ENCODE results near the gene EFCC1.

Gene EFCC1

DNA sequence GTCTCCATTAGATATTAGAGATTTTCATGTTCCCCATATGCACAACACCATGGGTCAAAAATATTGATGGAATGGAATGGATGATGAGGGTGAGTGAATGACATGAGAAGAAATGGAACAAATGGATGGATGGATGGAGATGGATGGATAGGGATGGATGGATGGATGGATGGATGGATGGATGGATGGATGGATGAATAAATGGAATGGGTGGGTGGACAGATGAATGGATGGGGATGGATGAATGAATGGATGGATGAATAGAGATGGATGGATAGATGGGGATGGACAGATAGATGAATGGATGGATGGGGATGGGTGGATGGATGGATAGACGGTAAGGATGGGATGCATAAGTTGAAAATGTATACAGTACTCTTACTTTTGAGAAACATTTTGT lies 25.8 kb upstream of the EFCC1 start:
- H3K4me1 ChIP-seq (ENCODE audit: control insufficient read depth, insufficient read depth, low read length): peaks cover 20% of the 10 kb centered on the region

DNA sequence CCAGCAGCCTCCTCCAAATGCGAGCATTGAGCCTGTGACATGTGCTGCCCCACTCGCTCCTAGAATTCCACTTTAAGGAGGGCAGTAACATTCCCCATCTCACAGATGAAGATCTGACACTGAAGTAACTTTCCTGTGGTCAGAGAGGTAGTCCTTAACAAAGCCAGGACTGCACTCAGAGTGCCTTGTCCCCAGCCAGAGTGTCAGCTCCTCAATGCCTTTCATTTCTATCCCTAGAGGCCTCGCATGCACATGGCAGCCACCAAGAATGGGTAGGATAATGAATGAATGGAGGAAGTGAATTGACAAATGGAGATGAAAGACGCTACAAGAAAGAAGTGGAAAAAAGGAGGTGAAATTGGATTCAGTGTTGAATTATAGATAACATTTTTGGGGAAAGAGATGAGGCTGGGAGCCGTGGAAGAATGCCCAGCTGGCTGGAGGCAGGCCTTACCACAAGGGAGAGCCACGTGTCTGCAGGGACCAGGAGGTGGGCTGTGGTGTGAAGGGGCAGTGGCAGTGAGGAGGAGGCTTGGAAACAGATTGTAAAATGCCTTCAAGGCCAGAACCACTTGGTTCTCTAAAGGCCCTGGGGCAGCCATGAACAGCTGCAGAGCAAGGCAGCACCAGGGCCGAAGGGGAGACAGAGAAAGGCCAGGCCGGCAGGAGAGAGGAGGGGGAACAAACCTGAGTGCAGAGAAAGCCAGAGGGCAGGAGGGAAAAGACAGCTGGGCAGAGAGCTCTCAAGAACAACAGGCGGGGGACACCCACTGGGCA lies 17.6 kb upstream of the EFCC1 start:
- no peaks in the 10 kb centered on the region for H3K36me3 ChIP-seq (ENCODE audit: control insufficient read depth in 2 of 2, insufficient read depth in 2 of 2, low read length in 2 of 2)
- no peaks in the 10 kb centered on the region for H3K4me1 ChIP-seq (ENCODE audit: control insufficient read depth, insufficient read depth, low read length)
- H3K27me3 ChIP-seq (ENCODE audit: control insufficient read depth in 1 of 2, insufficient read depth in 2 of 2, low read length in 2 of 2): no peaks in the 10 kb centered on the region
- no peak overlapping the region for H3K27ac ChIP-seq (ENCODE audit: low read length)
- no peaks in the 10 kb centered on the region for H3K9me3 ChIP-seq (ENCODE audit: control insufficient read depth in 2 of 2, low read length in 2 of 2)
- H3K4me3 ChIP-seq (ENCODE audit: low read length in 2 of 2): no peak overlapping the region
- no peak overlapping the region for H3K9ac ChIP-seq (ENCODE audit: low read length in 2 of 2)

More for the DNA sequence above, 25.8 kb upstream of the EFCC1 start:
- no peaks in the 10 kb centered on the region for H3K9me3 ChIP-seq (ENCODE audit: control insufficient read depth in 2 of 2, low read length in 2 of 2)
- no peaks in the 10 kb centered on the region for H3K27me3 ChIP-seq (ENCODE audit: control insufficient read depth in 1 of 2, insufficient read depth in 2 of 2, low read length in 2 of 2)
- no peaks in the 10 kb centered on the region for H3K36me3 ChIP-seq (ENCODE audit: control insufficient read depth in 2 of 2, insufficient read depth in 2 of 2, low read length in 2 of 2)
- no peak overlapping the region for H3K27ac ChIP-seq (ENCODE audit: low read length)
- H3K9ac ChIP-seq (ENCODE audit: low read length in 2 of 2): no peak overlapping the region
- H3K4me3 ChIP-seq (ENCODE audit: low read length in 2 of 2): no peak overlapping the region

DNA sequence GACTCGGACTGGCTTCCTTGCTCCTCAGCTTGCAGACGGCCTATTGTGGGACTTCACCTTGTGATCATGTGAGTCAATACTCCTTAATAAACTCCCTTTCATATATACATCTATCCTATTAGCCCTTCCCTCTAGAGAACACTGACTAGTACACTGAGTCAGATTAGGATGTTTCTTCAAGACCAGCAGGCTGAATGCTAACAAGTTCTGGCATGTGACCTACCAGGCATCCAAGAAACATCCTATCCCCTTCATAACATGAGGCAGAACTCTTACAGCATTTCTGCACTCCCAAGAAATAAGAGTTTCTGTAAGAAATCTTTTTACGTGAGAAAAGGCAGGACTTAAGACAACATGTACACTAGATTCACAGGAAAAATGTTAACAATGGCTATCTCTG lies 16.5 kb upstream of the EFCC1 start:
- no peak overlapping the region for H3K9ac ChIP-seq (ENCODE audit: low read length in 2 of 2)
- no peaks in the 10 kb centered on the region for H3K27me3 ChIP-seq (ENCODE audit: control insufficient read depth in 1 of 2, insufficient read depth in 2 of 2, low read length in 2 of 2)
- no peak overlapping the region for H3K27ac ChIP-seq (ENCODE audit: low read length)
- H3K36me3 ChIP-seq (ENCODE audit: control insufficient read depth in 2 of 2, insufficient read depth in 2 of 2, low read length in 2 of 2): no peaks in the 10 kb centered on the region
- H3K4me1 ChIP-seq (ENCODE audit: control insufficient read depth, insufficient read depth, low read length): no peaks in the 10 kb centered on the region
- no peak overlapping the region for H3K4me3 ChIP-seq (ENCODE audit: low read length in 2 of 2)
- no peaks in the 10 kb centered on the region for H3K9me3 ChIP-seq (ENCODE audit: control insufficient read depth in 2 of 2, low read length in 2 of 2)

DNA sequence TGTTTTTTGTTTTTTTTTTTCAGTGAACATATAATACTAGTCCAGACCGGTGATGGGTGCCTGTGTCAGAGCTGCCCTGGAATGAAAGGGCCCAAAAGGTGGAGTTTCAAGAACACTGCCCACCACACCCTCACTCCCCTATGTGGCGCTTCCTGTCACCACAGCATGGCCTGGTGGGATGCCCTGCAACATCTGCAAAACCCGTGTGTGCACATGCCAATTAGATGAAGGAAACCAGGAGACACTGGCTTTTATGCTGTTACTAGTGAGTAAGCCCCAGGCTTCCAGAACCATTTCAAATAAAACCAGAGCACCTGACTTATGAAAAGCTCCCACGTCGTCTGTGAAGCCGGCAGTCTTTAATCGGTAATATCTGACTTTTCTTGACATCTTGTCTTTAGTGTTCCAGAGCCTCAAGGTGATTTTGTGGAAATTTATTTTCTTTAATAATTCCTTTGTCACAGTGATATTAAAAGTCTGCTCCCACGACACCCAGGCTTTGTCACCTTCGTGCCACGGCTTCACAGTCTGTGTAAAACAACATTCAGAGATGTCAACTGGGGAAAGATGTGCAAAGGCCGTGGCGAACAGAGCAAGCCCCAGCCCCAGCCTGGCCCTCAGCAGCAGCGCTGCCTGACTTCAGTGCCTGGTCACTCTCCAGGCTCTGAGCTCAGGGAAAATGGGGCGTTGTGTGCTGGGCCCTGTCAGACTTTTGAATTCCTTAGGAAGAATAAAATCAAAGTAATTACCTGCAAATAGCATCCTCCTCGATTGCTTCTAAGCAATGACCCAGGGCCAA lies 13.6 kb upstream of the EFCC1 start:
- H3K9ac ChIP-seq (ENCODE audit: low read length in 2 of 2): no peak overlapping the region
- H3K36me3 ChIP-seq (ENCODE audit: control insufficient read depth in 2 of 2, insufficient read depth in 2 of 2, low read length in 2 of 2): no peaks in the 10 kb centered on the region

DNA sequence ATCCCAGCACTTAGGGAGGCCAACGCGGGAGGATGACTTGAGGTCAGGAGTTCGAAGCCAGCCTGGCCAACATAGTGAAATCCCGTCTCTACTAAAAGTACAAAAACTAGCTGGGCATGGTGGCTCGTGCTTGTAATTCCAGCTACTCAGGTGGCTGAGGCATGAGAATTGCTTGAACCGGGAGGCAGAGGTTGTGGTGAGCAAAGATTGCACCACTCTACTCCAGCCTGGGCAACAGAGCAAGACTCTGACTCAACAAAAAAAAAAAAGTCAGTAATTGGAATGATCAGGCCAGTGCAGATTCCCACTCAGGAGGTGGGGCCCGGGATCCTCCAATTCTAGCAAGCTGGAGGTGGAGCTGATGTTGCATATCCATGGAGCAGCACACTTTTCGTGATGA lies 12.8 kb upstream of the EFCC1 start:
- Histone ChIP-seq H3K9me3 (ENCODE audit: control insufficient read depth in 2 of 2, low read length in 2 of 2) (no peaks in the 10 kb centered on the region), H3K36me3 (ENCODE audit: control insufficient read depth in 2 of 2, insufficient read depth in 2 of 2, low read length in 2 of 2) (no peaks in the 10 kb centered on the region), H3K27ac (ENCODE audit: low read length) (no peak overlapping the region), H3K4me1 (ENCODE audit: control insufficient read depth, insufficient read depth, low read length) (peaks cover 2% of the 10 kb centered on the region), H3K9ac (ENCODE audit: low read length in 2 of 2) (no peak overlapping the region), H3K4me3 (ENCODE audit: low read length in 2 of 2) (no peak overlapping the region), H3K27me3 (ENCODE audit: control insufficient read depth in 1 of 2, insufficient read depth in 2 of 2, low read length in 2 of 2) (no peaks in the 10 kb centered on the region)

More for the DNA sequence above, 13.6 kb upstream of the EFCC1 start:
- Histone ChIP-seq H3K4me1 (ENCODE audit: control insufficient read depth, insufficient read depth, low read length) (no peaks in the 10 kb centered on the region), H3K9me3 (ENCODE audit: control insufficient read depth in 2 of 2, low read length in 2 of 2) (no peaks in the 10 kb centered on the region), H3K27me3 (ENCODE audit: control insufficient read depth in 1 of 2, insufficient read depth in 2 of 2, low read length in 2 of 2) (no peaks in the 10 kb centered on the region), H3K4me3 (ENCODE audit: low read length in 2 of 2) (no peak overlapping the region), H3K27ac (ENCODE audit: low read length) (no peak overlapping the region)

DNA sequence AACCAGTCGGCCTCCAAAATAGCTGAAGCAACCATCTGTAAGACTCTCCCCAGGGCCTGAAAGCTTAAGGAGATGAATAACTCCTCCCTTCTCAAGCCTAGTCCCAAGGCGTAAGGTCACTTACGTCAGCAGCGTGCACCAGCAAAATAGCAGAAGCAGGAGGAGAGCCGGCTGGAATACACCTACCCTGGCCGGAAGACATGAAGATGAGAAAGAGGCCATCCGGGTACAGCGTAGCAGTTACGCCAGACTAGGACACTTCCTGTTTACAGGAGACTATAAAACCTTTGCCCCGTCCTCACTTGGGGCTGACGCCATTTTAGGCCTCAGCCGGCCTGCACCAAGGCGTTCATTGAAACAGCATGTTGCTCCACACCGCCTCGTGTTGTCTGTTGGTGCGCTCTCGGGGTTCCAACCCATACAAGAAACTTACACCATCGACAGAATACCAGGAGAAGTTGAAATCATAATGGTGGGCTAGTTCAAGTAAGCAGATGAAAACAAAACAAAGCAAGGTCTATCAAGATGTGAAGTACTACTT lies 9.7 kb upstream of the EFCC1 start:
- no peak overlapping the region for H3K27ac ChIP-seq (ENCODE audit: low read length)
- no peaks in the 10 kb centered on the region for H3K9me3 ChIP-seq (ENCODE audit: control insufficient read depth in 2 of 2, low read length in 2 of 2)
- H3K4me3 ChIP-seq (ENCODE audit: low read length in 2 of 2): no peak overlapping the region
- H3K27me3 ChIP-seq (ENCODE audit: control insufficient read depth in 1 of 2, insufficient read depth in 2 of 2, low read length in 2 of 2): peaks cover 0 to 3% of the 10 kb centered on the region in 2 donors
- no peak overlapping the region for H3K9ac ChIP-seq (ENCODE audit: low read length in 2 of 2)
- H3K4me1 ChIP-seq (ENCODE audit: control insufficient read depth, insufficient read depth, low read length): peaks cover 16% of the 10 kb centered on the region
- no peaks in the 10 kb centered on the region for H3K36me3 ChIP-seq (ENCODE audit: control insufficient read depth in 2 of 2, insufficient read depth in 2 of 2, low read length in 2 of 2)

DNA sequence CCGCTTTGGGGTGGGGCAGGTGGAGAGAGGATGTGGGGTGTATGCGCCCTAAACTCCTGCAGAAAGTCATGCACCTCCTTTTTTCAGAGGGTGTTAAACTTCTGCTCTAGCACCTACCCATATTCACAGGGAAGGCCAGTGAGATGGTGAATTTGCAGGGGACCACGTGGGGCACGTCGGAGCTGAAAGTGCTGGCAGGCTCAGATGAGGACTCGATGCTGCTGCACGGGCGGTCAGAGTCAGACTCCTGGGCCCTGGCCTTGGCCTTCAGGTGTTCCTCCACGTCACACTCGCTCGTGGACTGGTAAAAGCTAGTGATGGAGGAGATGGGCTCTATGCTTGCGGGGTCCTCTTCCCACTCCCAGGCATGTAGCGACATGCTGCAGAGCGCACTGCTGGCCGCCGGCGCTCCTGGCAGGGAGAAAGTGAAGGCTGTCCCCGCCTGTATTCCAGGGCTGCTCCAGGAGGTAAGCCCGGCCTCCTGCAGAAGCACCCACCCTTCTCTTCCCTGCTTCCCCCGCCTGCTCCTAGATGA lies 8.1 kb upstream of the EFCC1 start:
- Histone ChIP-seq H3K27ac (ENCODE audit: low read length) (no peak overlapping the region), H3K27me3 (ENCODE audit: control insufficient read depth in 1 of 2, insufficient read depth in 2 of 2, low read length in 2 of 2) (peaks cover 0 to 3% of the 10 kb centered on the region in 2 donors), H3K4me3 (ENCODE audit: low read length in 2 of 2) (peak overlapping the region in 1 of 2 donors; percentile 74), H3K9me3 (ENCODE audit: control insufficient read depth in 2 of 2, low read length in 2 of 2) (no peaks in the 10 kb centered on the region), H3K9ac (ENCODE audit: low read length in 2 of 2) (no peak overlapping the region), H3K36me3 (ENCODE audit: control insufficient read depth in 2 of 2, insufficient read depth in 2 of 2, low read length in 2 of 2) (no peaks in the 10 kb centered on the region), H3K4me1 (ENCODE audit: control insufficient read depth, insufficient read depth, low read length) (peaks cover 16% of the 10 kb centered on the region)

DNA sequence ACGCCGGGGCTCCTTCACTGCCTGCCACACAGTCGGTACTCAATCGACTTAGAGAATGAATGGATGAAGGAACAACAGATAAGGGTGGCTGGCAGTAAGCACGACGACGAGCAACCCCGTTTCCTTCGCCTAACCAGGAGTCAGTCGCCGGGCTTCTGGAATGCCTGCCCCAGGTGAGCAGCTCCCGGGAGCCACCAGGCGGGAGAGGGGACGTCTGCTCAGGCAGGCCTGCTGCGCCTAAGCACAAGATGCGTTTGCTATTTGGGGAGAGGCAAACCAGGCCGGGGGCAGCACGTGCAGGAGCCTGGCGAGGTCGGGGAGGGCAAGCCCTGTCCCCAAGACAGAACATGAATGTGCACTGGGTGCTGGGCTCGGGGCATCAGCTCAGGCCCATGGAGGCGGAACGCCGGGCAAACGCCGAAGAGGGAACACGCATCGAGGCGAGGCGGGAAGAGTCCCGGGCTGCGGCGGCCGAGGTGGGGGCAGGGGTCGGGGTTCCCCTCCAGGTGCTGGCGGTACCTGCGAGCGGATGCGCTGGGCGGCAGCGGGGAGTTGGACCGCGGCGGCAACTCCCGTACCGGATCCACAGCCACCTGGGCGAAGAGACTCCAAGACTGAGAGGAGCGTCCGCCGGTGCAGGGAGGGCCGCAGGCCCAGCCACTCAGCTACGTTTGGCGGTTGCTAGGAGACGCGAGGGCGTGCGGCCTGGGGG lies 7.5 kb upstream of the EFCC1 start, which contains the start of gene CFAP92:
Gene CFAP92, minus strand, starts transcription at position 616 of the 712 bp plus-strand sequence. CDS start 772 bp downstream, outside the sequence.
- H3K4me3 ChIP-seq (ENCODE audit: low read length in 2 of 2): peak within 1 kb of the TSS; percentile 50 to 74
- H3K4me1 ChIP-seq (ENCODE audit: control insufficient read depth, insufficient read depth, low read length): peaks cover 16% of the 10 kb centered on the region
- H3K27me3 ChIP-seq (ENCODE audit: control insufficient read depth in 1 of 2, insufficient read depth in 2 of 2, low read length in 2 of 2): peaks cover 0 to 3% of the 10 kb centered on the region in 2 donors
- no peaks in the 10 kb centered on the region for H3K36me3 ChIP-seq (ENCODE audit: control insufficient read depth in 2 of 2, insufficient read depth in 2 of 2, low read length in 2 of 2)
- H3K9ac ChIP-seq (ENCODE audit: low read length in 2 of 2): peak within 1 kb of the TSS in 1 of 2 donors; percentile 51
- no peaks in the 10 kb centered on the region for H3K9me3 ChIP-seq (ENCODE audit: control insufficient read depth in 2 of 2, low read length in 2 of 2)
- H3K27ac ChIP-seq (ENCODE audit: low read length): no peak within 1 kb of the TSS

DNA sequence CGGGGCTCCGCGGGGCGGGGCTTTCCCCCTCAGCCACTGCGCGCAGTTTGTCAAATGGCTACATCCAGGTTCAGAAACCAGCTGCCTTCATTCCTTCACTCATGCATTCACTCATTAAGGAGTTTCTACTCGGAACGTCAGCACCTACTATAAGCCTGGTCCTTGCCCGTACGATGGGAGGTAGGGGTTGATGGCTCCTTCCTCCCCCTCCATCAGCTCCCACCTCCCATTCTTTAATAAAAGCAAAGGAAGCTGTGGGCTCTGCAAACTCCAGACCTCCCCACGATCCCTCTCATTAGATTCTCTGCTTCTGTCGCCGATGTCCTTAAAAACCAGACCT lies 7.0 kb upstream of the EFCC1 start:
- no peak overlapping the region for H3K27ac ChIP-seq (ENCODE audit: low read length)
- peaks cover 16% of the 10 kb centered on the region for H3K4me1 ChIP-seq (ENCODE audit: control insufficient read depth, insufficient read depth, low read length)
- peak overlapping the region; percentile 50 to 74 for H3K4me3 ChIP-seq (ENCODE audit: low read length in 2 of 2)
- H3K36me3 ChIP-seq (ENCODE audit: control insufficient read depth in 2 of 2, insufficient read depth in 2 of 2, low read length in 2 of 2): no peaks in the 10 kb centered on the region
- H3K27me3 ChIP-seq (ENCODE audit: control insufficient read depth in 1 of 2, insufficient read depth in 2 of 2, low read length in 2 of 2): peaks cover 0 to 3% of the 10 kb centered on the region in 2 donors
- H3K9me3 ChIP-seq (ENCODE audit: control insufficient read depth in 2 of 2, low read length in 2 of 2): no peaks in the 10 kb centered on the region
- peak overlapping the region in 1 of 2 donors; percentile 51 for H3K9ac ChIP-seq (ENCODE audit: low read length in 2 of 2)
